Loucy (cell line): ENCODE results near the gene INAFM2.

Source experiments
- H2AFZ ChIP-seq: fragments of 200-600 bp; sonication (generic); 2 replicates; pipeline ENCODE4 v1.6.0; 2016; ENCODE audit warnings: antibody characterized with exemption, mild to moderate bottlenecking, low read length, moderate library complexity
- H3F3A ChIP-seq: fragments of 200-600 bp; 2 replicates; pipeline ENCODE4 v1.6.0; 2016; ENCODE audit warnings: antibody characterized with exemption, low read depth, mild to moderate bottlenecking
- H3K27me3 ChIP-seq: fragments of 200-600 bp; sonication (generic); 2 replicates; pipeline ENCODE4 v1.6.1; 2014; ENCODE audit warnings: low read length, mild to moderate bottlenecking; ENCODE audit not compliant: insufficient read depth, poor library complexity, severe bottlenecking
- H3K36me3 ChIP-seq: fragments of 200-600 bp; sonication (generic); 2 replicates; pipeline ENCODE4 v1.6.1; 2016; ENCODE audit warnings: low read length; ENCODE audit not compliant: insufficient read depth
- H3K4me1 ChIP-seq: fragments of 200-600 bp; sonication (generic); 2 replicates; pipeline ENCODE4 v1.5.1; 2014; ENCODE audit warnings: low read length, mild to moderate bottlenecking; ENCODE audit not compliant: insufficient read depth, poor library complexity, severe bottlenecking
- H3K4me2 ChIP-seq: fragments of 200-600 bp; sonication (generic); 2 replicates; pipeline ENCODE4 v1.6.0; 2014; ENCODE audit warnings: antibody characterized with exemption, low read length, low read depth, mild to moderate bottlenecking; ENCODE audit not compliant: poor library complexity, severe bottlenecking
- H3K4me3 ChIP-seq: fragments of 200-600 bp; sonication (generic); 2 replicates; pipeline ENCODE4 v1.5.1; 2014; ENCODE audit warnings: low read length, mild to moderate bottlenecking, mixed read lengths; ENCODE audit not compliant: poor library complexity, severe bottlenecking
- H3K79me2 ChIP-seq: fragments of 200-600 bp; sonication (generic); 2 replicates; pipeline ENCODE4 v1.6.1; 2014; ENCODE audit warnings: low read length; ENCODE audit not compliant: insufficient read depth
- H3K9ac ChIP-seq: fragments of 200-600 bp; sonication (generic); 2 replicates; pipeline ENCODE4 v1.6.0; 2014; ENCODE audit warnings: mild to moderate bottlenecking, low read depth, low read length, moderate library complexity; ENCODE audit not compliant: poor library complexity, severe bottlenecking
- H3K9me2 ChIP-seq: fragments of 200-600 bp; sonication (generic); replicated peaks from 2 replicates; pipeline ENCODE4 v1.6.1; 2016; ENCODE audit warnings: low read depth, low read length, mixed read lengths
- H3K9me3 ChIP-seq: fragments of 200-600 bp; sonication (generic); 2 replicates; pipeline ENCODE4 v1.6.1; 2014; ENCODE audit warnings: mild to moderate bottlenecking, antibody characterized with exemption, low read length, low read depth; ENCODE audit not compliant: insufficient read depth
- H4K20me1 ChIP-seq: fragments of 200-600 bp; sonication (generic); 2 replicates; pipeline ENCODE4 v1.6.0; 2014; ENCODE audit warnings: antibody characterized with exemption, low read length, mild to moderate bottlenecking; ENCODE audit not compliant: insufficient read depth, poor library complexity, severe bottlenecking
- EZH2phosphoT487 ChIP-seq: fragments of 200-600 bp; IDR thresholded peaks from 2 replicates; pipeline ENCODE4 v1.6.1; 2018; ENCODE audit warnings: antibody characterized with exemption, mild to moderate bottlenecking, moderate library complexity, borderline replicate concordance
- TF ChIP-seq, protein P1 (sequence below): fragments of 200-600 bp; sonication (generic); conservative IDR thresholded peaks from 2 replicates; pipeline ENCODE4 v1.5.1; 2014; ENCODE audit warnings: mild to moderate bottlenecking, antibody characterized with exemption, low read length

Gene INAFM2

DNA sequence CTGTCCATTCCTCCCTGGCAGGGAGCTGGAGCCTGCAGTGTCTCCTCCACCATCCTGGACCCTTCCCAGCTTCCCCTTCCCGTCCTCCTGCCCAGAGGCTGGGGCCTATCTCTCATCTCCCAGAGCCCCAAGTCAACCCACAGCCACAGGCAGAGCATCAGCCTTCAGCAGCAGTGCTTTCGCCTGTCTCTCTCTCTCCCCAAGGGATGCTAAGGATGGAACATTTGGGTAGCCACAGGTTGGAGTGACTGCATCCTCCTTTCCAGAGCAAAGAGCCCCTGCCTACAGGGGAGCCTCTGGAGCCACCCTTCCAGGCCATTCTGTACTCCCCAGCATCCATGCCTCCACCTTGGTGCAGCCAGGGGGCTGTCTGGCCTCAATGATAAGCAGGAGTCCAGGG, 19.9 kb upstream of the INAFM2 start:
- H3K79me2 ChIP-seq = peaks cover 57% of the 10 kb centered on the region
- H3K9me3 ChIP-seq = peaks cover 5% of the 10 kb centered on the region; the same call in 1 of the 2 replicates
- H3K4me3 ChIP-seq = peak overlapping the region; percentile 6
- peaks cover 41% of the 10 kb centered on the region for H3K4me1 ChIP-seq
- no peaks in the 10 kb centered on the region for H3K27me3 ChIP-seq
- H3K9me2 ChIP-seq = no peaks in the 10 kb centered on the region
- H4K20me1 ChIP-seq = peaks cover 11% of the 10 kb centered on the region
- no peaks in the 10 kb centered on the region for H3F3A ChIP-seq
- no peak overlapping the region for H2AFZ ChIP-seq
- H3K9ac ChIP-seq = peak overlapping the region; percentile 98
- peaks cover 30% of the 10 kb centered on the region; the same call in 1 of the 2 replicates for H3K36me3 ChIP-seq
- TF ChIP-seq, protein P1, sequence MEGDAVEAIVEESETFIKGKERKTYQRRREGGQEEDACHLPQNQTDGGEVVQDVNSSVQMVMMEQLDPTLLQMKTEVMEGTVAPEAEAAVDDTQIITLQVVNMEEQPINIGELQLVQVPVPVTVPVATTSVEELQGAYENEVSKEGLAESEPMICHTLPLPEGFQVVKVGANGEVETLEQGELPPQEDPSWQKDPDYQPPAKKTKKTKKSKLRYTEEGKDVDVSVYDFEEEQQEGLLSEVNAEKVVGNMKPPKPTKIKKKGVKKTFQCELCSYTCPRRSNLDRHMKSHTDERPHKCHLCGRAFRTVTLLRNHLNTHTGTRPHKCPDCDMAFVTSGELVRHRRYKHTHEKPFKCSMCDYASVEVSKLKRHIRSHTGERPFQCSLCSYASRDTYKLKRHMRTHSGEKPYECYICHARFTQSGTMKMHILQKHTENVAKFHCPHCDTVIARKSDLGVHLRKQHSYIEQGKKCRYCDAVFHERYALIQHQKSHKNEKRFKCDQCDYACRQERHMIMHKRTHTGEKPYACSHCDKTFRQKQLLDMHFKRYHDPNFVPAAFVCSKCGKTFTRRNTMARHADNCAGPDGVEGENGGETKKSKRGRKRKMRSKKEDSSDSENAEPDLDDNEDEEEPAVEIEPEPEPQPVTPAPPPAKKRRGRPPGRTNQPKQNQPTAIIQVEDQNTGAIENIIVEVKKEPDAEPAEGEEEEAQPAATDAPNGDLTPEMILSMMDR = no peak
- no peak for TF ChIP-seq EZH2phosphoT487
- peak overlapping the region; percentile 97 for H3K4me2 ChIP-seq

DNA sequence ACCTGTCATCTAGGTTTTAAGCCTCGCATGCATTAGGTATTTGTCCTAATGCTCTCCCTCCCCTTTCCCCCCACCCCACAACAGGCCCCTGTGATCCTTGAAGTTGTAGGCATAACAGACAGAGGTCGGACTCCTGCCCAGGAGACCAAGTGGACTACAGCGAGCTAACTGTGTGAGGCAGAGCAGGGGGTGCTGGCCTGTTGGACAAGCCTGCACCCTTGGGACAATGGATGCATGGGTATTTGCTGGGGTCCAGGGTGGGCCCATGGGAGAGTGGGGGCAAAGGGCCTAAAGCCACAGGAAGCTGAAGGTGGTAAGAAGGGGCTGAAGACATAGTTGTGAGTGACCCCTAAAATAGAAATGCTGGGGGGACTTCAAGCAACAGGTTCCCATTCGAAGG, 18.2 kb upstream of the INAFM2 start:
- H2AFZ ChIP-seq = no peak overlapping the region
- peak overlapping the region; percentile 97 for H3K4me2 ChIP-seq
- H3K4me3 ChIP-seq = peak overlapping the region; percentile 96
- peaks cover 23% of the 10 kb centered on the region; the same call in 1 of the 2 replicates for H3K36me3 ChIP-seq
- peak overlapping the region; percentile 98 for H3K9ac ChIP-seq
- H3K4me1 ChIP-seq = peaks cover 57% of the 10 kb centered on the region
- H3K9me2 ChIP-seq = no peaks in the 10 kb centered on the region
- peaks cover 57% of the 10 kb centered on the region for H3K79me2 ChIP-seq
- TF ChIP-seq, protein P1 = no peak
- no peak for TF ChIP-seq EZH2phosphoT487
- H3K9me3 ChIP-seq = peaks cover 4% of the 10 kb centered on the region; the same call in 1 of the 2 replicates
- H3F3A ChIP-seq = no peaks in the 10 kb centered on the region
- no peaks in the 10 kb centered on the region for H3K27me3 ChIP-seq
- peaks cover 11% of the 10 kb centered on the region for H4K20me1 ChIP-seq

DNA sequence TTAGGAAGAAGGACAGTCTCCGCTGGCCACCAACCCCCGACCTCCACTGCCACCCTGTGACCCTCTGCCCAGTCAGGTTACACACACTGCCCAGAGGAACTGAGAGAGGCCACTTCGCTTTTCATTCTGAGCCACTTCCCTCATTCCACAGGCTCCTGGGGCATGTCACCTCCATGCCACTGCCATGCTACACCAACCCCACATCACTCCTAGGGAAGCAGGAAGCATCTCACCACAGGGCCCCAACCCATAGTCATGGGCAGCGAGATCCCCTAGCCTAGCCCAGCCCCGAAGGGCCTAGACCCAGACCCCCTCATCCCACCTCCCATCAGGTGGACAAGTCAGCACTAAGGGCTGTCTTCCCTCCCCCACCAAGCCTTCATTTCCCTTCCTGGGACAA, 17.1 kb upstream of the INAFM2 start:
- Histone ChIP-seq H2AFZ (peak overlapping the region; percentile 45; the same call in 1 of the 2 replicates), H3K4me2 (peak overlapping the region; percentile 97), H3K36me3 (peaks cover 15% of the 10 kb centered on the region; the same call in 1 of the 2 replicates), H3K4me3 (peak overlapping the region; percentile 96), H3F3A (no peaks in the 10 kb centered on the region), H3K4me1 (peaks cover 57% of the 10 kb centered on the region), H3K79me2 (peaks cover 57% of the 10 kb centered on the region), H3K27me3 (no peaks in the 10 kb centered on the region), H3K9me2 (no peaks in the 10 kb centered on the region), H3K9ac (peak overlapping the region; percentile 98), H4K20me1 (peaks cover 11% of the 10 kb centered on the region), H3K9me3 (no peaks in the 10 kb centered on the region)
- TF ChIP-seq EZH2phosphoT487 = no peak
- TF ChIP-seq, protein P1 = no peak
